ENCODE results near the gene BZW2. TPM values are rescaled to one million over a fixed set of nuclear protein-coding genes. Genes with fewer than 3 reads are reported as not detected.
A peak's percentile ranks its signal among the peaks of the same experiment; 100 is the strongest.

The BZW2 gene
- total and polyA plus RNA-seq, 2 of the 13 experiments (the other 11 are each of a cell fraction or from before 2014, with no cell fraction given): 21.8 to 95.2 TPM

GRCh38 chr7:16645593-16646471, at the start of gene BZW2, which contains the start of gene ANKMY2 (continued):
- TF ChIP-seq SKIL (CRISPR knock-in tag; IDR thresholded peaks at IDR 0.05; ENCODE audit: borderline replicate concordance) (peak; percentile 66), HDAC2 (CRISPR knock-in tag; IDR thresholded peaks at IDR 0.05) (no peak; the same call in 1 of the 2 replicates), ZNF350 (CRISPR knock-in tag; IDR thresholded peaks at IDR 0.05; ENCODE audit: borderline replicate concordance, low read depth) (peak; percentile 64; the same call in 1 of the 2 replicates), RNF219 (CRISPR knock-in tag; IDR thresholded peaks at IDR 0.05) (peak; percentile 44; the same call in 1 of the 2 replicates), ZFP41 (CRISPR knock-in tag; IDR thresholded peaks at IDR 0.05; ENCODE audit: borderline replicate concordance) (0 out of 2 replicates have a peak, but pooled peaks have one; percentile 32), ZNF414 (CRISPR knock-in tag; IDR thresholded peaks at IDR 0.05) (peak; percentile 89), HBP1 (CRISPR knock-in tag; IDR thresholded peaks at IDR 0.05; ENCODE audit: low read depth) (peak; percentile 85), PHF20 (CRISPR knock-in tag; IDR thresholded peaks at IDR 0.05) (peak; percentile 51; the same call in 1 of the 2 replicates), MYNN (CRISPR knock-in tag; IDR thresholded peaks at IDR 0.05; ENCODE audit: low read depth) (no peak), GMEB1 (CRISPR knock-in tag; IDR thresholded peaks at IDR 0.05; ENCODE audit: borderline replicate concordance) (peak; percentile 10; the same call in 1 of the 2 replicates), THAP8 (CRISPR knock-in tag; IDR thresholded peaks at IDR 0.05; ENCODE audit: borderline replicate concordance) (no peak; the same call in 1 of the 2 replicates), ZFX (CRISPR knock-in tag; IDR thresholded peaks at IDR 0.05; ENCODE audit: low read depth) (peak; percentile 81), ATF1 (CRISPR knock-in tag; IDR thresholded peaks at IDR 0.05) (no peak), CENPT (CRISPR knock-in tag; IDR thresholded peaks at IDR 0.05; ENCODE audit: low read depth) (peak; percentile 96), ZNF18 (CRISPR knock-in tag; IDR thresholded peaks at IDR 0.05; ENCODE audit: insufficient replicate concordance) (no peak)
